ENCODE results near the gene BUD31.

GRCh38 chr7:99420986-99421385 is 12.2 kb downstream of the BUD31 start:
- TF ChIP-seq PATZ1 (CRISPR knock-in tag; IDR thresholded peaks at IDR 0.05; ENCODE audit: borderline replicate concordance) (no peak), ZNF565 (CRISPR knock-in tag; conservative IDR thresholded peaks at IDR 0.05; ENCODE audit: low read depth) (no peak), ZC3H10 (CRISPR knock-in tag; IDR thresholded peaks at IDR 0.05) (no peak), CSRNP3 (CRISPR knock-in tag; IDR thresholded peaks at IDR 0.05) (no peak), SNAI2 (CRISPR knock-in tag; IDR thresholded peaks at IDR 0.05) (no peak), ARNTL (CRISPR knock-in tag; IDR thresholded peaks at IDR 0.05; ENCODE audit: borderline replicate concordance, low read depth) (no peak), ZNF8 (CRISPR knock-in tag; IDR thresholded peaks at IDR 0.05) (no peak), CREB5 (CRISPR knock-in tag; IDR thresholded peaks at IDR 0.05; ENCODE audit: low read depth) (no peak), BACH2 (CRISPR knock-in tag; IDR thresholded peaks at IDR 0.05; ENCODE audit: borderline replicate concordance) (no peak), PPARA (CRISPR knock-in tag; IDR thresholded peaks at IDR 0.05; ENCODE audit: borderline replicate concordance) (no peak), ZNF70 (CRISPR knock-in tag; IDR thresholded peaks at IDR 0.05) (no peak), TOX (CRISPR knock-in tag; IDR thresholded peaks at IDR 0.05; ENCODE audit: borderline replicate concordance) (no peak)

All from SK-N-SH treated with all-trans-retinoic acid at 6 μM for 48 hours (cell line).